ENCODE results near the gene GNGT1. TPM values are rescaled to one million over a fixed set of nuclear protein-coding genes. Genes with fewer than 3 reads are reported as not detected.

Gene GNGT1
- total RNA-seq, 1 donor from 2014 or later, result 0.65 TPM

DNA sequence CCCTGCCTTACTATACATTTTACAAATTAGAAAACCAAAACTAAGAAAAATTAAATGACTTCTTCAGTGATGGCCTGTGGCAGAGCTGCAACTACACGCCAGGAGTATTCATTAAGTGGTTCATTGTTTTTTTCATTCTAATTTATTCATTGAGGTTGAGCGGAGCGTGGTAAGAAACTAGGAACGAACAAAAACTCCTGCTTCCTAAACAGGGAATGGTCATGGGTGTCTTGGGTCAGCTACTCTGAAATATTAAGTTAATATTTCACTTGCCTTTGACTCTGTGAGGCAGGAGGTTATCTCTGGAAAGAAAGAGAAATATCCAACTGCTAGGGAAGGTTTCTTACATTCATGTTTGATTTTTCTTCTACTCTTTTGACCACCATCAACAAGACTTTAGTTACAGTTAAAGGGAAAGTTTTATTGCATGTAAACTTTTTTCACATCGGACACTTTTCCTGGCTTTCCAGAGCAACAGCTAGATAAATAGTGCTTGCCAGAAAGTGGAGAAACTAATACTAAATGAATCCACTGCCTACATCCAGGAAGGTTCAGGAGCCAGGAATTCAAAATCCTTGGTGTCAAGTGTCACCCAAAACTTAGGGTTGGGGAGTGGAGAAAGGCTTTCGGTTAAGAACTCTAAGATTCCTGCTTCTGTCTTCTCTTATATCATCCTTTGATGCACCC, 14.3 kb downstream of the GNGT1 start:
- no peaks in the 10 kb centered on the region for H3K9me3 Mint-ChIP-seq
- TF ChIP-seq, protein P1, sequence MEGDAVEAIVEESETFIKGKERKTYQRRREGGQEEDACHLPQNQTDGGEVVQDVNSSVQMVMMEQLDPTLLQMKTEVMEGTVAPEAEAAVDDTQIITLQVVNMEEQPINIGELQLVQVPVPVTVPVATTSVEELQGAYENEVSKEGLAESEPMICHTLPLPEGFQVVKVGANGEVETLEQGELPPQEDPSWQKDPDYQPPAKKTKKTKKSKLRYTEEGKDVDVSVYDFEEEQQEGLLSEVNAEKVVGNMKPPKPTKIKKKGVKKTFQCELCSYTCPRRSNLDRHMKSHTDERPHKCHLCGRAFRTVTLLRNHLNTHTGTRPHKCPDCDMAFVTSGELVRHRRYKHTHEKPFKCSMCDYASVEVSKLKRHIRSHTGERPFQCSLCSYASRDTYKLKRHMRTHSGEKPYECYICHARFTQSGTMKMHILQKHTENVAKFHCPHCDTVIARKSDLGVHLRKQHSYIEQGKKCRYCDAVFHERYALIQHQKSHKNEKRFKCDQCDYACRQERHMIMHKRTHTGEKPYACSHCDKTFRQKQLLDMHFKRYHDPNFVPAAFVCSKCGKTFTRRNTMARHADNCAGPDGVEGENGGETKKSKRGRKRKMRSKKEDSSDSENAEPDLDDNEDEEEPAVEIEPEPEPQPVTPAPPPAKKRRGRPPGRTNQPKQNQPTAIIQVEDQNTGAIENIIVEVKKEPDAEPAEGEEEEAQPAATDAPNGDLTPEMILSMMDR (conservative IDR thresholded peaks at IDR 0.05), result no peak
- peaks cover 32% of the 10 kb centered on the region for H3K4me1 Mint-ChIP-seq
- no peaks in the 10 kb centered on the region for H3K36me3 Mint-ChIP-seq (ENCODE audit: low read depth)
- H3K4me3 Mint-ChIP-seq, result peak overlapping the region; percentile 93
- no peaks in the 10 kb centered on the region for H3K27me3 Mint-ChIP-seq (ENCODE audit: low read depth)
- DNase-seq (ENCODE audit: low read depth, low spot score), result no peak
- no peak overlapping the region for H3K27ac Mint-ChIP-seq (ENCODE audit: unreplicated experiment)

- no peak overlapping the region for H3K27ac Mint-ChIP-seq (ENCODE audit: unreplicated experiment)
- no peaks in the 10 kb centered on the region for H3K27me3 Mint-ChIP-seq (ENCODE audit: low read depth)
- H3K4me1 Mint-ChIP-seq, result peaks cover 32% of the 10 kb centered on the region
- H3K9me3 Mint-ChIP-seq, result no peaks in the 10 kb centered on the region
- DNase-seq (ENCODE audit: low read depth, low spot score), result no peak
- TF ChIP-seq, protein P1 (conservative IDR thresholded peaks at IDR 0.05), result no peak
- peak overlapping the region; percentile 93 for H3K4me3 Mint-ChIP-seq
- no peaks in the 10 kb centered on the region for H3K36me3 Mint-ChIP-seq (ENCODE audit: low read depth)
Measured at GRCh38 chr7:93921186-93921585, 14.8 kb downstream of the GNGT1 start.

GRCh38 chr7:93921607-93922566, 15.5 kb downstream of the GNGT1 start, which contains the start of gene GNG11:
TSS of gene GNG11 (plus strand) at chr7:93921735. CDS start at chr7:93922138, 403 bp downstream.
- Mint-ChIP-seq H3K36me3 (ENCODE audit: low read depth) (no peaks in the 10 kb centered on the region), H3K9me3 (no peaks in the 10 kb centered on the region), H3K4me1 (peaks cover 32% of the 10 kb centered on the region), H3K27ac (ENCODE audit: unreplicated experiment) (peak within 1 kb of the TSS; percentile 98), H3K27me3 (ENCODE audit: low read depth) (no peaks in the 10 kb centered on the region), H3K4me3 (peak within 1 kb of the TSS; percentile 93)
- TF ChIP-seq, protein P1 (conservative IDR thresholded peaks at IDR 0.05), result no peak
- peak; percentile 62 for DNase-seq (ENCODE audit: low read depth, low spot score)

GRCh38 chr7:93923296-93923695, 16.9 kb downstream of the GNGT1 start:
- Mint-ChIP-seq H3K4me3 (peak overlapping the region; percentile 93), H3K36me3 (ENCODE audit: low read depth) (peaks cover 5% of the 10 kb centered on the region), H3K4me1 (peaks cover 32% of the 10 kb centered on the region), H3K9me3 (no peaks in the 10 kb centered on the region), H3K27ac (ENCODE audit: unreplicated experiment) (no peak overlapping the region), H3K27me3 (ENCODE audit: low read depth) (no peaks in the 10 kb centered on the region)
- no peak for DNase-seq (ENCODE audit: low read depth, low spot score)
- TF ChIP-seq, protein P1 (conservative IDR thresholded peaks at IDR 0.05), result no peak

DNA sequence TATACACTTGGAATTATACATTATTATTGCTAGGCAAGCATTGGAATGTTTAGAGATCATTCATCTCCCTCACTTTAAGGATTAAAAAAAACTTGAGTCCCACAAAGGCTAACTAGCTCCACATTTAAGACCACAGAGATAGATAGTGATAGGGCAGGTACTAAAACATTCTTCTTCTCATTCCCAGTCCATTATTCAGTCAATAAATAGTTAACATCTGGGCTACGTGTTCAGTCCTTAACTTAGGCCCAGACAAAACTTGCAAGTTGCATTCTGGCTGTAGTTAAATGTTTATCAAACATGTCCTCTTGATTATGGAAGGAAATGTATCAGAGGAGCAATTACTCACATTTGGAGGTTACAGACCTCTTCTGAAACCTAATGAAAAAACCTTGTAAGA, 17.6 kb downstream of the GNGT1 start:
- Mint-ChIP-seq H3K4me3 (peak overlapping the region; percentile 93), H3K9me3 (no peaks in the 10 kb centered on the region), H3K36me3 (ENCODE audit: low read depth) (peaks cover 5% of the 10 kb centered on the region), H3K27me3 (ENCODE audit: low read depth) (no peaks in the 10 kb centered on the region), H3K4me1 (peaks cover 32% of the 10 kb centered on the region), H3K27ac (ENCODE audit: unreplicated experiment) (no peak overlapping the region)
- TF ChIP-seq, protein P1 (conservative IDR thresholded peaks at IDR 0.05), result no peak
- no peak for DNase-seq (ENCODE audit: low read depth, low spot score)
